ENCODE results near the gene FBXO9. TPM values are rescaled to one million over a fixed set of nuclear protein-coding genes. Genes with fewer than 3 reads are reported as not detected.

FBXO9 gene
- total RNA-seq, 4 donors from 2014 or later = 50.6 to 71.8 (median 66.7) TPM

DNA sequence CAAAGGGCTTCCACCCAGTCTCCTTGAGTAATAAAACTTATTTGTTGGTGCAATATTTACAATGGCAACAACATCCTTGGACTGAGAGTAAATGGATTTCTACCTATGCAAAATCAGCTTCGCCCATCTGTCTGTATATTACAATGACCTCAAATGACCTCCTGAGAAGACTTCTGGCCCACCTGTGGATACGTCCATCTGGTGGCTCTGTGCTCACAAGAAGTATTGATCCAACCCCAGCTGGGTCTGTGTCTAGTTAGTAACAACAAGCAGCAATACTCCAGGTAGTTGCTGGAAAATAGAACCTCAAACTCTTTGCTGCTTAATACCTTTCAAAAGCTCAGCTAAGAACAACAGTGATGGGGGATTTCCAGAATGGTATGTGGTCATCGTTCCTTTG, 35.4 kb upstream of the FBXO9 start:
- no peaks in the 10 kb centered on the region for H3K9me3 ChIP-seq
- H3K36me3 ChIP-seq = peaks cover 0 to 57% (median 0%) of the 10 kb centered on the region in 3 donors
- TF ChIP-seq POLR2A (IDR thresholded peaks at IDR 0.05) (no peak), EP300 (IDR thresholded peaks at IDR 0.05) (no peak)
- TF ChIP-seq, protein P1, sequence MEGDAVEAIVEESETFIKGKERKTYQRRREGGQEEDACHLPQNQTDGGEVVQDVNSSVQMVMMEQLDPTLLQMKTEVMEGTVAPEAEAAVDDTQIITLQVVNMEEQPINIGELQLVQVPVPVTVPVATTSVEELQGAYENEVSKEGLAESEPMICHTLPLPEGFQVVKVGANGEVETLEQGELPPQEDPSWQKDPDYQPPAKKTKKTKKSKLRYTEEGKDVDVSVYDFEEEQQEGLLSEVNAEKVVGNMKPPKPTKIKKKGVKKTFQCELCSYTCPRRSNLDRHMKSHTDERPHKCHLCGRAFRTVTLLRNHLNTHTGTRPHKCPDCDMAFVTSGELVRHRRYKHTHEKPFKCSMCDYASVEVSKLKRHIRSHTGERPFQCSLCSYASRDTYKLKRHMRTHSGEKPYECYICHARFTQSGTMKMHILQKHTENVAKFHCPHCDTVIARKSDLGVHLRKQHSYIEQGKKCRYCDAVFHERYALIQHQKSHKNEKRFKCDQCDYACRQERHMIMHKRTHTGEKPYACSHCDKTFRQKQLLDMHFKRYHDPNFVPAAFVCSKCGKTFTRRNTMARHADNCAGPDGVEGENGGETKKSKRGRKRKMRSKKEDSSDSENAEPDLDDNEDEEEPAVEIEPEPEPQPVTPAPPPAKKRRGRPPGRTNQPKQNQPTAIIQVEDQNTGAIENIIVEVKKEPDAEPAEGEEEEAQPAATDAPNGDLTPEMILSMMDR (IDR thresholded peaks at IDR 0.05) = no peak
- peaks cover 0 to 26% (median 5%) of the 10 kb centered on the region in 4 donors for H3K4me1 ChIP-seq
- no peaks in the 10 kb centered on the region for H3K27me3 ChIP-seq
- DNase-seq (ENCODE audit: low spot score in 2 of 2) = no peak
- H3K4me3 ChIP-seq = no peak overlapping the region
- no peak overlapping the region for H3K27ac ChIP-seq
- WGBS, 2 donors = 90 to 92% methylated on average over 3 of the region's 3 CpGs

DNA sequence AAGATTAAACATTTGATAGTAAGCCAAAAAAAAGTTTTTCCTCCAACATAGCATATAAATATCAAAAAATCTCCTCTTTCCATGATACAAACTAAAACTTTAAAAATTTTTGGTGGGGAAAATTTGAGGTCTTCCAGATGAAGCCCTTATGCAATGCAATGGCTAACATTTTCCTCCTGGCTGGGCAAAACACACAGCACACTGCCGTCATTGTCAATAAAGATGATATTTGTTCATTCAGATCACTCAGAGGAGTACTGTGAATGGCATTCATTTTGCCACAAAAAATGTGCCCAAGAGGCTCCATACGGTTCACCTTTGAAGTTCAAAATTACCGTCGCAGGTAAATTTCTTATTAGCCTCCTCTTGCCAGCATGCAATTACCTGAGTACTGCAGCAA, 33.9 kb upstream of the FBXO9 start:
- Histone ChIP-seq H3K4me1 (peaks cover 0 to 21% (median 5%) of the 10 kb centered on the region in 4 donors), H3K27me3 (no peaks in the 10 kb centered on the region), H3K9me3 (no peaks in the 10 kb centered on the region), H3K36me3 (peaks cover 0 to 58% (median 0%) of the 10 kb centered on the region in 3 donors), H3K4me3 (no peak overlapping the region), H3K27ac (no peak overlapping the region)
- TF ChIP-seq, protein P1 (IDR thresholded peaks at IDR 0.05) = no peak
- TF ChIP-seq POLR2A (IDR thresholded peaks at IDR 0.05) (no peak), EP300 (IDR thresholded peaks at IDR 0.05) (no peak)
- DNase-seq (ENCODE audit: low spot score in 2 of 2) = no peak
- WGBS, 2 donors = 74 to 78% methylated on average over 4 of the region's 4 CpGs

DNA sequence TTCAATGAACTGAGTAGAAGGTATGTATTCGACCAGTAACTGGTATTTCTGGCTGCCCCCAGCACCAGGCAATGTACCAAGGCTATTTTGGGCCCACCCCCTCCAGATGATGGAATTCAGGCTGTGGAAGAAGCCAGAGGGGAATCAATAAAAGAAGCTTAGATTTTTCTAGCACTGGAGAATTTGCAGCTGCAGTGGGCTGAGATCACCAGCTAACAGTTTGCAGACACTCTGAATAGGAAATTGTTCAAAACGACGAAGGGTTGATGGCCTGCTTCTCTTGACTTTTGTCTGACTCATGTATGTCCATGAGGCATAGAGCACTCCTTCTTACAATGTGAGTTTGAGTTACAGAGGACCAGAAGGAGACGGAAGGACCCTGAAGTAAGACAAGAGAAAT, 32.4 kb upstream of the FBXO9 start:
- Histone ChIP-seq H3K36me3 (peaks cover 0 to 62% (median 0%) of the 10 kb centered on the region in 3 donors), H3K4me1 (peaks cover 0 to 21% (median 5%) of the 10 kb centered on the region in 4 donors), H3K27ac (peak overlapping the region; percentile 5 to 61 (median 17)), H3K27me3 (no peaks in the 10 kb centered on the region), H3K4me3 (no peak overlapping the region), H3K9me3 (no peaks in the 10 kb centered on the region)
- no peak for DNase-seq (ENCODE audit: low spot score in 2 of 2)
- WGBS, 2 donors = 25 to 31% methylated on average over 4 of the region's 4 CpGs
- TF ChIP-seq EP300 (IDR thresholded peaks at IDR 0.05) (no peak), POLR2A (IDR thresholded peaks at IDR 0.05) (no peak)
- TF ChIP-seq, protein P1 (IDR thresholded peaks at IDR 0.05) = no peak

DNA sequence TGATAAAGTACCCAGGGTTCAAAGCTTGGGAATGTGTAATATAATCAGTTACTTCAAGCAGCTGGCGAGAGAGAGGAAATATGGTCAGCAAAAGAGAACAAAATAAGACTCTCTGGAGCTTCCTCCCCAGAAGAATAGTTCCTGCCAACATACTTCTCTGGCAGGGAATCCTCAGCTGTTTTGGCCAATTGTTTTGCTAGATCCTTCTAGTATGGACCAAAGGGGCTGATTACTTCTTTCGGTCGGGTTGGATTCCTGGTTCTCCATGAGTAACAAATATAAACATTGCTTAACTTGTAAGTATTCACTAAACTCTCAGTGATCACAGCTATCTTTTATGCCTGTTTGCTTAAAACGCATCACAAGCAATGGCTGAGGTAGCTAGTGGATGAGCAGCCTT, 31.4 kb upstream of the FBXO9 start:
- Histone ChIP-seq H3K9me3 (no peaks in the 10 kb centered on the region), H3K27ac (peak overlapping the region in 2 of 4 donors; percentile 26 to 61), H3K27me3 (no peaks in the 10 kb centered on the region), H3K4me1 (peaks cover 0 to 21% (median 5%) of the 10 kb centered on the region in 4 donors), H3K36me3 (peaks cover 0 to 59% (median 0%) of the 10 kb centered on the region in 3 donors), H3K4me3 (no peak overlapping the region)
- TF ChIP-seq EP300 (IDR thresholded peaks at IDR 0.05) (no peak), POLR2A (IDR thresholded peaks at IDR 0.05) (no peak)
- TF ChIP-seq, protein P1 (IDR thresholded peaks at IDR 0.05) = no peak
- peak in 1 of 2 donors; percentile 30 for DNase-seq (ENCODE audit: low spot score in 2 of 2)
- 39 to 43% methylated on average over 4 of the region's 4 CpGs for WGBS, 2 donors

DNA sequence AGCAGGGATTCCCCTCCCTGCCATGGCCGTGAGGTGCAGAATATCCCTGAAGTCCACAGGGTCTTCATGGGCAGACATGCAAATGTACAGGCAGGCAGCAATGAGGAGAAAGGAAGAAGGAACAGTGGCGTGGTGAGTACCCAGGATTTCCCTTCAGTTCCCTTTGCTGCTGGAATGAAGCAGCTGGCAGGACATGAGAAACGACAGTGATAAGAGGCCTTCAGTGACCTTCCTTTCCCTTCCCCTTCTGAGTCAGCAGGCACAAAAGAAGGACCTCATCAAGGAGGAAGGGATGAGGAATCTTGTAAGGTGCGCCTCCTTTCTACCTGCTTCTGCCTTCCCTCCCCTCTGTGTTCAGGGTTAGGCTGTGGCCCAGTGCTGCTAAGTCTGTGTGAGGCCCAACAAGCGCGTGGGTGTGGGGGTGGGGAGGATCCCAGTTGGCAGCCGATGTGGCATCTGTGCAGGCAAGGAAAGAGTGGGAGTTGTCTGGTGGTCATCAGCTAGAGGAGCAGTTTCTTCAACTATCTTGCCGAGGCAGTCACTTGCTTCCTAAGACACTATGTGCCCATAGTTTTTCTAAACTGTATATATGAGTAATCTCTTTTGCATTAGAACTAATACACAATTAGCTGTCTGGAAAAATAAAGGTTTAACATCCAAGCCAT, 29.5 kb upstream of the FBXO9 start:
- WGBS, 2 donors = 76 to 86% methylated on average over 8 of the region's 8 CpGs
- H3K36me3 ChIP-seq = peaks cover 0 to 60% (median 5%) of the 10 kb centered on the region in 3 donors
- H3K9me3 ChIP-seq = no peaks in the 10 kb centered on the region
- H3K4me1 ChIP-seq = peaks cover 0 to 21% (median 5%) of the 10 kb centered on the region in 4 donors
- TF ChIP-seq EP300 (IDR thresholded peaks at IDR 0.05) (no peak), POLR2A (IDR thresholded peaks at IDR 0.05) (no peak)
- TF ChIP-seq, protein P1 (IDR thresholded peaks at IDR 0.05) = no peak
- no peaks in the 10 kb centered on the region for H3K27me3 ChIP-seq
- H3K4me3 ChIP-seq = no peak overlapping the region
- H3K27ac ChIP-seq = no peak overlapping the region
- DNase-seq (ENCODE audit: low spot score in 2 of 2) = no peak

Measured in tibial nerve (tissue), 4 donors.